Activated CD4-positive, alpha-beta memory T cell treated with anti-CD3 and anti-CD28 coated beads, Interleukin-2, amount 10 ng/mL, durations not matched to agents 7 days and 5 days (primary cell): Measurements from ENCODE around the gene MBD3. TPM values are rescaled to one million over a fixed set of nuclear protein-coding genes. Genes with fewer than 3 reads are reported as not detected.

Source experiments
- CTCF ChIA-PET: fragments of 350-600 bp; sonication (Branson Sonifier 250); formaldehyde crosslinking; loops from one replicate; lab custom pipeline; 2021; ENCODE audit warnings: antibody characterized with exemption, inconsistent platforms; lab: Charles Lee
- POLR2A ChIA-PET: fragments of 350-600 bp; sonication (Branson Sonifier 250); formaldehyde crosslinking; loops from one replicate; lab custom pipeline; 2021; ENCODE audit warnings: antibody characterized with exemption; lab: Charles Lee
- DNase-seq: peaks from one replicate; pipeline ENCODE4 v3.0.0-alpha.2; 2020
- H3K27ac Mint-ChIP-seq: one replicate; pipeline ENCODE4 v1.8.0; 2021; ENCODE audit warnings: mild to moderate bottlenecking, mixed read lengths
- H3K27me3 Mint-ChIP-seq: one replicate; pipeline ENCODE4 v1.8.0; 2021; ENCODE audit warnings: mixed read lengths
- H3K36me3 Mint-ChIP-seq: one replicate; pipeline ENCODE4 v1.8.0; 2021; ENCODE audit warnings: low read depth, mixed read lengths
- H3K4me1 Mint-ChIP-seq: one replicate; pipeline ENCODE4 v1.8.0; 2021; ENCODE audit warnings: mixed read lengths
- H3K4me3 Mint-ChIP-seq: one replicate; pipeline ENCODE4 v1.8.0; 2021; ENCODE audit warnings: mild to moderate bottlenecking, mixed read lengths
- H3K9me3 Mint-ChIP-seq: one replicate; pipeline ENCODE4 v1.8.0; 2021; ENCODE audit warnings: mixed read lengths
- total RNA-seq, 2 experiments: library from RNA; stranded (reverse); gene quantifications; one replicate each; pipeline ENCODE4 v1.2.3, GENCODE V29; 2021

MBD3 gene
- total RNA-seq, 2 experiments from 2014 or later = 63.6 to 66.8 TPM

DNA sequence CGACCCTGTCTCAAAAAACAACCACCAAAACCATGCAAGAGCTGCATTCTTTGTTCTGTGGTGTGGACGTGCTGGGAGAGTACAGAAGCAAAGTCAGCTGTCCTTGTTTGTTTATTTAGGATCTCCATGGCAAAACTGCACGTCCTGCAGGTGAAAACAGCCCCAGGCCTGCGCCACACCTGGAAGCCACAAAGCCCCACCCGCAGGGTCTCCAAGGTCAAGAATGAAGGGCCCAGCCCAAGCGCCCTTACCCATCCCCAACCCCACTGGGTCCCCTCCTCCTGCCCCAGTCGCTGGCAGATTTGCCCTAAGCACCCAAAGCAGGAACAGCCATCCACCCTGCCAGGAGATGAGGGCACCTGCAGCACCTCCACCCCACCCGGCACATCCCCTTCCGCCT is 10.5 kb downstream of the MBD3 start:
- Mint-ChIP-seq H3K9me3 (no peaks in the 10 kb centered on the region), H3K4me1 (peaks cover 4% of the 10 kb centered on the region), H3K27me3 (no peaks in the 10 kb centered on the region), H3K36me3 (peaks cover 42% of the 10 kb centered on the region), H3K27ac (no peak overlapping the region), H3K4me3 (no peak overlapping the region)
- ChIA-PET POLR2A (no interaction called here), CTCF (no interaction called here)
- no peak for DNase-seq

- H3K27ac Mint-ChIP-seq = no peak overlapping the region
- CTCF ChIA-PET = no interaction called here
- POLR2A ChIA-PET = no interaction called here
Observed at GRCh38 chr19:1580957-1581356, 11.7 kb downstream of the MBD3 start.

DNA sequence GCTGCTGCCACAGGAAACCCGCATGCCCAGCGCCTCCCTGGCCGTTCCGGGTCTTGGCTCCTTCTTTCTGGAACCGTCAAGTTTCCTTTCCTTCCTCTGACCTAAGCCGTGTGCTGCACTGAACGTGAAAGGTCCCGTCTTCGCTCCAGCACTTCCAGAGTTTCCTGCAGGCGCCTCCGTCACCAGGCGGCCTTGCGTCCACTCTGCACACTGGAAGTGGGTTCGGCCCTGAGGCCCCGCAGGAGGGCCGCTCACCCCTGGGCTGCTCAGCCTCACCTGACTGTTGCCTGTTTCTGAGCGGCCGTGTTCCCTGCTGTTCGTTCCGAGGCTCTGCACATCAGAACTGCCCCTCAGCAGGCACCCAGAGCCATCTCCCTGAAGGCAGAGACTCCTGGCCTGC is 12.3 kb downstream of the MBD3 start:
- ChIA-PET CTCF (no interaction called here), POLR2A (no interaction called here)
- Mint-ChIP-seq H3K9me3 (no peaks in the 10 kb centered on the region), H3K27ac (no peak overlapping the region), H3K27me3 (no peaks in the 10 kb centered on the region), H3K4me3 (no peak overlapping the region), H3K36me3 (peaks cover 35% of the 10 kb centered on the region), H3K4me1 (no peaks in the 10 kb centered on the region)
- no peak for DNase-seq

More at GRCh38 chr19:1580957-1581356, 11.7 kb downstream of the MBD3 start:
- H3K4me3 Mint-ChIP-seq = no peak overlapping the region
- H3K4me1 Mint-ChIP-seq = peaks cover 3% of the 10 kb centered on the region
- no peaks in the 10 kb centered on the region for H3K9me3 Mint-ChIP-seq
- DNase-seq = no peak
- no peaks in the 10 kb centered on the region for H3K27me3 Mint-ChIP-seq
- H3K36me3 Mint-ChIP-seq = peaks cover 39% of the 10 kb centered on the region

GRCh38 chr19:1579222-1579621 is 13.4 kb downstream of the MBD3 start:
- no peak overlapping the region for H3K4me3 Mint-ChIP-seq
- ChIA-PET POLR2A (no interaction called here), CTCF (no interaction called here)

GRCh38 chr19:1577929-1578618 is 14.6 kb downstream of the MBD3 start:
- Mint-ChIP-seq H3K9me3 (no peaks in the 10 kb centered on the region), H3K36me3 (peaks cover 22% of the 10 kb centered on the region), H3K27ac (no peak overlapping the region), H3K27me3 (no peaks in the 10 kb centered on the region), H3K4me3 (no peak overlapping the region), H3K4me1 (no peaks in the 10 kb centered on the region)
- ChIA-PET POLR2A (no interaction called here), CTCF (no interaction called here)
- no peak for DNase-seq

More at GRCh38 chr19:1579222-1579621, 13.4 kb downstream of the MBD3 start:
- no peak for DNase-seq
- Mint-ChIP-seq H3K27ac (no peak overlapping the region), H3K36me3 (peaks cover 30% of the 10 kb centered on the region), H3K9me3 (no peaks in the 10 kb centered on the region), H3K4me1 (no peaks in the 10 kb centered on the region), H3K27me3 (no peaks in the 10 kb centered on the region)

DNA sequence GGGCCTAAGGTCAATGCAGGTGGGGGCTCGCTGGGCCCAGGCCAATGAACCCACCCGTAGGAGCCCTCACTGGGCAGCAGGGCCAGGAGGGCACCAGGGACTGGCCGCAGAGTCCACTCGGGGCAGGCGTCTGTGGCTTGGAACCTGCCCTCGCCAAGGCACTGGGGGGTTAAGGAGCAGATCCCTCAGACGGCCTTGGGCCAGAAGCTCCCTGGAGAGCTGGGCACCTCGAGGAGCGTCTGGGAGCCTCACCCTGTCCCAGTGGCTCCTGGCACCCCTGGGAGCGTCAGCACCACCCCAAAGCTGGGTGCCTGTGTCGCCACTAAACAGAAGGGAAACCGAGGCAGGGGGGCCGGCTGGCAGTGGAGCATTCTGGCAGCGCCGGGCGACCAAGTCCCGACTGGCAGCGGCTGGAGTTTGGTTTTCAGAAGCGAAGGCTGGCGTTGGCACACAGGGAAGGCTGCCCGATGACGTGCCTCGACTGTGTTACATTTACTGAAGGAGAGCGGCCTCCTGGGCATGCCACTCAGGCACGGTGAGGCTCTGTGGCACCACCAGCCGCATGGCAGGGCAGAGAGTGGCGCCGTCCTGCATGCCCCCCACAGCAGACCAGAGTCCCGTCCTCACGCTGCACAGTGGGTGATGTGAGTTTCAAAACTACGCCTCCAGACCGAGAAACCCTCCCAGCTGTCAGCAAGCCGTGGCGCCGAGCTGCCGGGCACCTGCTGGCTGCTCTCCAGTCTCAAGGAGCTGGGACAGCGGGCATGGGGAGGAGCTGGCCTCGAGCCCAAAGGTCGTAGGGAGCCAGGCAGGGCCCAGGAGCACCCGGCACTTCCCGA is 15.4 kb downstream of the MBD3 start:
- ChIA-PET CTCF (no interaction called here), POLR2A (no interaction called here)
- H3K4me1 Mint-ChIP-seq = no peaks in the 10 kb centered on the region
- DNase-seq = no peak
- no peak overlapping the region for H3K27ac Mint-ChIP-seq
- H3K27me3 Mint-ChIP-seq = no peaks in the 10 kb centered on the region
- no peaks in the 10 kb centered on the region for H3K9me3 Mint-ChIP-seq
- H3K36me3 Mint-ChIP-seq = peaks cover 18% of the 10 kb centered on the region
- no peak overlapping the region for H3K4me3 Mint-ChIP-seq

- H3K9me3 Mint-ChIP-seq = no peaks in the 10 kb centered on the region
- H3K4me1 Mint-ChIP-seq = no peaks in the 10 kb centered on the region
- no peak overlapping the region for H3K4me3 Mint-ChIP-seq
- peaks cover 14% of the 10 kb centered on the region for H3K36me3 Mint-ChIP-seq
- ChIA-PET CTCF (no interaction called here), POLR2A (no interaction called here)
- DNase-seq = no peak
- H3K27ac Mint-ChIP-seq = no peak overlapping the region
- no peaks in the 10 kb centered on the region for H3K27me3 Mint-ChIP-seq
Observed at GRCh38 chr19:1576242-1577089, 16.2 kb downstream of the MBD3 start.

- POLR2A ChIA-PET = no interaction called here
- peaks cover 8% of the 10 kb centered on the region for H3K36me3 Mint-ChIP-seq
- no peaks in the 10 kb centered on the region for H3K4me1 Mint-ChIP-seq
- H3K27ac Mint-ChIP-seq = no peak overlapping the region
- no peaks in the 10 kb centered on the region for H3K9me3 Mint-ChIP-seq
- peaks cover under 1% of the 10 kb centered on the region for H3K27me3 Mint-ChIP-seq
- H3K4me3 Mint-ChIP-seq = no peak overlapping the region
- DNase-seq = no peak
- CTCF ChIA-PET = no interaction called here
Observed at GRCh38 chr19:1575323-1576241, 17.1 kb downstream of the MBD3 start.

GRCh38 chr19:1574354-1575136 is 18.1 kb downstream of the MBD3 start:
- DNase-seq = no peak
- Mint-ChIP-seq H3K36me3 (peaks cover 2% of the 10 kb centered on the region), H3K4me1 (peaks cover 4% of the 10 kb centered on the region), H3K9me3 (no peaks in the 10 kb centered on the region), H3K27ac (no peak overlapping the region), H3K4me3 (no peak overlapping the region), H3K27me3 (peaks cover 10% of the 10 kb centered on the region)
- CTCF ChIA-PET = no interaction called here
- POLR2A ChIA-PET = no interaction called here

- no peak overlapping the region for H3K4me3 Mint-ChIP-seq
- H3K9me3 Mint-ChIP-seq = no peaks in the 10 kb centered on the region
- H3K27ac Mint-ChIP-seq = no peak overlapping the region
- H3K27me3 Mint-ChIP-seq = peaks cover 11% of the 10 kb centered on the region
- POLR2A ChIA-PET = no interaction called here
- CTCF ChIA-PET = no interaction called here
- peaks cover 7% of the 10 kb centered on the region for H3K4me1 Mint-ChIP-seq
- no peaks in the 10 kb centered on the region for H3K36me3 Mint-ChIP-seq
- DNase-seq = no peak
Observed at GRCh38 chr19:1572795-1573194, 19.9 kb downstream of the MBD3 start.

DNA sequence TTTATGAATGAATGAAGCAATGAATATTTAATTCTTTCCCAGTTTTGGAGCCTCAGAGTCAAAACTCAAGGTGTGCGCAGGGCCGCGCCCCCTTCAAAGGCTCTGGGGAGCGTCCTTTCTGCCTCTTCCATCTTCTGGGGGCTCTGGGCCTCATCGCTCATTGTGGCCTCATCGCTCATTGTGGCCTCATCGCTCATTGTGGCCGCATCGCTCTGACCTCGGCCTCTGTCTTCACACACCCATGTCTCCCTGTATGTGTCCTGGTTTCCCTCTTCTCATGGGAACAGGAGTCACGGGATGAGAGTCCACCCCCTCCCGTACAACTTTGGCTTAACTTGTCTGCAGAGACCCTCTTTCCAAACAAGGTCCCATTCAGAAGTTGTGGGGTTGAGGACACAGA is 21.3 kb downstream of the MBD3 start:
- Mint-ChIP-seq H3K27ac (no peak overlapping the region), H3K36me3 (no peaks in the 10 kb centered on the region), H3K4me3 (no peak overlapping the region), H3K4me1 (peaks cover 7% of the 10 kb centered on the region), H3K27me3 (peaks cover 11% of the 10 kb centered on the region), H3K9me3 (no peaks in the 10 kb centered on the region)
- DNase-seq = no peak
- ChIA-PET POLR2A (no interaction called here), CTCF (no interaction called here)

DNA sequence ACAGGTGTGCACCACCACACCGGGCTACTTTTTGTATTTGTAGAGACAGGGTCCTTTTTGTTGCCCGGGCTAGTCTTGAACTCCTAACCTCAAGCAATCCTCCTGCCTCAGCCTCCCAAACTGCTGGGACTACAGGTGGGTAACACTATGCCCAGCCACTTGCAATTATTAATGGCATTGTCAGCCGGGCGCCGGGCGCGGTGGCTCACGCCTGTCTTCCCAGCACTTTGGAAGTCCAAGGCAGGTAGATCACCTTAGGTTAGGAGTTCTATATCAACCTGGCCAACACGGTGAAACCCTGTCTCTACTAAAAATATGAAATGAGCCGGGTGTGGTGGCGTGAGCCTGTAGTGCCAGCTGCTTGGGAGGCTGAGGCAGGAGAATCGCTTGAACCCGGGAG is 21.8 kb downstream of the MBD3 start:
- ChIA-PET POLR2A (no interaction called here), CTCF (no interaction called here)
- Mint-ChIP-seq H3K4me1 (peaks cover 7% of the 10 kb centered on the region), H3K27ac (no peak overlapping the region), H3K4me3 (no peak overlapping the region), H3K9me3 (no peaks in the 10 kb centered on the region), H3K36me3 (no peaks in the 10 kb centered on the region), H3K27me3 (peaks cover 11% of the 10 kb centered on the region)
- DNase-seq = no peak
